Neural cell (in vitro differentiated cells): Measurements from ENCODE around the gene PHLDB2. TPM values are rescaled to one million over a fixed set of nuclear protein-coding genes. Genes with fewer than 3 reads are reported as not detected.
A peak's percentile ranks its signal among the peaks of the same experiment; 100 is the strongest.

Source experiments
- H2AFZ ChIP-seq: fragments of 200-600, 300-800 bp; sonication (generic), shearing (Covaris generic); 2 replicates; pipeline ENCODE4 v1.6.0; 2014; ENCODE audit warnings: low read depth, mild to moderate bottlenecking, antibody characterized with exemption, low read length, moderate library complexity
- H3F3A ChIP-seq: fragments of 200-600 bp; shearing (Covaris generic); 2 replicates; pipeline ENCODE4 v1.6.1; 2016; ENCODE audit warnings: mild to moderate bottlenecking, moderate library complexity, mixed read lengths, antibody characterized with exemption, low read length; ENCODE audit not compliant: insufficient read depth, poor library complexity, severe bottlenecking
- H3K27ac ChIP-seq: fragments of 200-600, 300-800 bp; sonication (generic), shearing (Covaris generic); 2 replicates; pipeline ENCODE4 v1.5.1; 2014; ENCODE audit warnings: mild to moderate bottlenecking, low read length, moderate library complexity
- H3K27me3 ChIP-seq: fragments of 300-800, 200-600 bp; sonication (generic), shearing (Covaris generic); 2 replicates; pipeline ENCODE4 v1.6.0; 2014; ENCODE audit warnings: mild to moderate bottlenecking, low read depth, low read length, moderate library complexity; ENCODE audit not compliant: insufficient read depth
- H3K36me3 ChIP-seq: fragments of 300-800, 200-600 bp; sonication (generic), shearing (Covaris generic); 2 replicates; pipeline ENCODE4 v1.5.1; 2014; ENCODE audit warnings: mild to moderate bottlenecking, antibody characterized with exemption, low read length, moderate library complexity; ENCODE audit not compliant: insufficient read depth
- H3K4me2 ChIP-seq: fragments of 300-800, 200-600 bp; sonication (generic), shearing (Covaris generic); 2 replicates; pipeline ENCODE4 v1.6.0; 2014; ENCODE audit warnings: mild to moderate bottlenecking, low read length
- H3K4me3 ChIP-seq: fragments of 300-800, 200-600 bp; sonication (generic), shearing (Covaris generic); 2 replicates; pipeline ENCODE4 v1.5.1; 2014; ENCODE audit warnings: mild to moderate bottlenecking, low read length, moderate library complexity
- H3K79me2 ChIP-seq: fragments of 200-600 bp; shearing (Covaris generic); replicated peaks from 2 replicates; pipeline ENCODE4 v1.6.0; 2014; ENCODE audit warnings: mild to moderate bottlenecking, low read length, moderate library complexity; ENCODE audit not compliant: insufficient read depth
- H3K9ac ChIP-seq: fragments of 300-800, 200-600 bp; sonication (generic), shearing (Covaris generic); 2 replicates; pipeline ENCODE4 v1.6.1; 2016; ENCODE audit warnings: mild to moderate bottlenecking, low read length, mixed read lengths
- H3K9me2 ChIP-seq: fragments of 200-600 bp; shearing (Covaris generic); 2 replicates; pipeline ENCODE4 v1.6.1; 2016; ENCODE audit warnings: mild to moderate bottlenecking, low read length, mixed read lengths; ENCODE audit not compliant: insufficient read depth
- H3K9me3 ChIP-seq: fragments of 200-600, 300-800 bp; sonication (generic), shearing (Covaris generic); 2 replicates; pipeline ENCODE4 v1.6.1; 2016; ENCODE audit warnings: mild to moderate bottlenecking, mixed run types, low read length, moderate library complexity, mixed read lengths
- H4K20me1 ChIP-seq: fragments of 200-600 bp; shearing (Covaris generic); 2 replicates; pipeline ENCODE4 v1.6.1; 2016; ENCODE audit warnings: mild to moderate bottlenecking, mixed run types; ENCODE audit not compliant: insufficient read depth
- EP300 ChIP-seq: fragments of 450-650 bp; conservative IDR thresholded peaks from 2 replicates; pipeline ENCODE4 v1.6.1; 2014; ENCODE audit warnings: antibody characterized with exemption, mild to moderate bottlenecking, moderate library complexity; ENCODE audit not compliant: poor library complexity, severe bottlenecking
- EZH2 ChIP-seq: fragments of 200-600, 300-800 bp; shearing (Covaris generic), sonication (generic); IDR thresholded peaks from 2 replicates; pipeline ENCODE4 v1.6.1; 2014; ENCODE audit warnings: antibody characterized with exemption, low read length, borderline replicate concordance, mild to moderate bottlenecking; ENCODE audit not compliant: insufficient read depth, poor library complexity, severe bottlenecking
- MXI1 ChIP-seq: fragments of 450-650 bp; conservative IDR thresholded peaks from 2 replicates; pipeline ENCODE4 v1.6.1; 2014; ENCODE audit warnings: antibody characterized with exemption, mild to moderate bottlenecking; ENCODE audit not compliant: poor library complexity, severe bottlenecking
- POLR2AphosphoS5 ChIP-seq: IDR thresholded peaks from 2 replicates; pipeline ENCODE4 v1.6.1; 2012
- REST ChIP-seq: IDR thresholded peaks from 2 replicates; pipeline ENCODE4 v1.6.1; 2012; ENCODE audit warnings: borderline replicate concordance
- TAF1 ChIP-seq: IDR thresholded peaks from 2 replicates; pipeline ENCODE4 v1.6.1; 2012; ENCODE audit warnings: low read depth
- polyA plus RNA-seq: library from polyadenylated mRNA; depleted of rRNA; stranded (reverse); fragments of >200 nt; gene quantifications from 2 replicates; pipeline ENCODE4 v1.2.3, GENCODE V29; 2014

The PHLDB2 gene
- polyA plus RNA-seq, 1 donor from 2014 or later = 1.4 TPM

- Histone ChIP-seq H3K9me2 (no peaks in the 10 kb centered on the region), H3K27me3 (no peaks in the 10 kb centered on the region), H3K36me3 (peaks cover 18% of the 10 kb centered on the region), H3F3A (no peaks in the 10 kb centered on the region), H3K4me2 (peak overlapping the region; percentile 99), H3K79me2 (peaks cover 65% of the 10 kb centered on the region), H4K20me1 (no peaks in the 10 kb centered on the region), H3K4me3 (peak overlapping the region; percentile 88), H3K27ac (peak overlapping the region; percentile 98), H2AFZ (peak overlapping the region; percentile 49), H3K9me3 (no peaks in the 10 kb centered on the region), H3K9ac (peak overlapping the region; percentile 99)
- TF ChIP-seq REST (peak; percentile 97), EP300 (no peak)
Observed at GRCh38 chr3:112000367-112000771, 141.3 kb downstream of the PHLDB2 start.

- Histone ChIP-seq H3K36me3 (peaks cover 18% of the 10 kb centered on the region), H4K20me1 (no peaks in the 10 kb centered on the region), H3F3A (no peaks in the 10 kb centered on the region), H3K9ac (peak overlapping the region; percentile 99), H3K9me2 (no peaks in the 10 kb centered on the region), H3K27me3 (no peaks in the 10 kb centered on the region), H3K79me2 (peaks cover 68% of the 10 kb centered on the region), H2AFZ (peak overlapping the region; percentile 49), H3K9me3 (no peaks in the 10 kb centered on the region), H3K4me2 (peak overlapping the region; percentile 99), H3K27ac (peak overlapping the region; percentile 98), H3K4me3 (peak overlapping the region; percentile 88)
- TF ChIP-seq POLR2AphosphoS5 = peak; percentile 53
- TF ChIP-seq EZH2 = no peak
- peak; percentile 20 for TF ChIP-seq TAF1
Observed at GRCh38 chr3:112000966-112001365, 141.9 kb downstream of the PHLDB2 start.

- peak overlapping the region; percentile 99 for H3K4me2 ChIP-seq
- no peaks in the 10 kb centered on the region for H3K27me3 ChIP-seq
- H3F3A ChIP-seq = no peaks in the 10 kb centered on the region
- peak overlapping the region; percentile 99 for H3K9ac ChIP-seq
- H3K27ac ChIP-seq = peak overlapping the region; percentile 98
- no peaks in the 10 kb centered on the region for H3K9me2 ChIP-seq
- H3K4me3 ChIP-seq = peak overlapping the region; percentile 88
- TF ChIP-seq EZH2 (no peak), TAF1 (no peak), MXI1 (no peak)
- H3K9me3 ChIP-seq = no peaks in the 10 kb centered on the region
- H3K79me2 ChIP-seq = peaks cover 73% of the 10 kb centered on the region
- H4K20me1 ChIP-seq = no peaks in the 10 kb centered on the region
- peak overlapping the region; percentile 49 for H2AFZ ChIP-seq
- H3K36me3 ChIP-seq = peaks cover 18% of the 10 kb centered on the region
Observed at GRCh38 chr3:112001526-112001925, 142.5 kb downstream of the PHLDB2 start.
